ENCODE measurements around the gene PPP1R7. TPM values are rescaled to one million over a fixed set of nuclear protein-coding genes. Genes with fewer than 3 reads are reported as not detected.

Gene PPP1R7
- total RNA-seq, 1 experiment from 2014 or later, result 49.1 TPM

DNA sequence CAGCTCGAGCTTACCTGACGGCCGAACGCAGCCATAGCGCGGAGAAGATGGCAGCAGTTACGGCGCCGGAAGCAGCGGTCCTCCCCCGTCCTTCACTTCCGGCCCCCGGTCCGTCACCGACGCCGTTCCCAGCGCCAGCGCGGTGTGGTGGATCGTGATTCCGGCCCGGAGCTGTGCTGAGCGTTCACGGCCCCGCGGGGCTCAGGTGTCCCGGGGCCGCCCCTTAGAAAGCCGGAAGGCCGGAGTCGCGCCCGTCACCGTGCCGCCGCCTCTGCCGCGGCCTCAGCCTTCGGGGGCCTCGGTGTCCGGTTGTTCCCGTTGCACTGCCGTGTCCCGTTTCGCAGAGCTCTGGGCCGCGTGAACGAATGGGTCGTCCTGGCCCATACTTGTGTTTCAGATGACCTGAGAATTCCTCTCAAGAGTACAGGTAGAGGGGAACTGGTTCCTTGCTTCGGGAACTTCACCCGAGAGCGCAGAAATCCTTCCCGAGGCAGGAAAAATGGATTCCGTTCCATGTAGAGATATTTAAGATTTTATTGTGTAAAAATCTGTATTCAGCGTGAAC is 47.9 kb upstream of the PPP1R7 start, which contains the start of gene MTERF4:
TSS of gene MTERF4 (minus strand) at position 49 of the 565 bp plus-strand sequence. CDS start at position 35, 14 bp downstream.
- Mint-ChIP-seq H3K9me3 (no peaks in the 10 kb centered on the region), H3K27me3 (ENCODE audit: low read depth) (no peaks in the 10 kb centered on the region), H3K4me1 (peaks cover 5% of the 10 kb centered on the region), H3K36me3 (peaks cover 22% of the 10 kb centered on the region), H3K4me3 (peak within 1 kb of the TSS; percentile 95), H3K27ac (peak within 1 kb of the TSS; percentile 98)
- POLR2A ChIA-PET, result interaction anchor here (0.8 kb wide), 1 partner anchor 47 kb away, joined by 3 read pairs; the partner anchor contains the start of gene PASK
- CTCF ChIA-PET, result interaction anchor here (1.2 to 2.9 kb wide), 4 partner anchors 24 to 251 kb away, joined by 5 to 12 read pairs (median 5); no protein-coding TSS in a partner anchor
- DNase-seq (ENCODE audit: low spot score), result peak; percentile 89
- peak; percentile 97 for ATAC-seq
- TF ChIP-seq FOXP4 (CRISPR knock-in tag; IDR thresholded peaks at IDR 0.05), result peak; percentile 95
- no peak for TF ChIP-seq ZSCAN18 (CRISPR knock-in tag; IDR thresholded peaks at IDR 0.05)
- TF ChIP-seq JUN (CRISPR knock-in tag; IDR thresholded peaks at IDR 0.05), result no peak
- TF ChIP-seq RELA (CRISPR knock-in tag; IDR thresholded peaks at IDR 0.05; ENCODE audit: borderline replicate concordance), result 0 out of 2 replicates have a peak, but pooled peaks have one; percentile 55
- peak; percentile 91 for TF ChIP-seq SP1 (CRISPR knock-in tag; conservative IDR thresholded peaks at IDR 0.05)
- TF ChIP-seq NFYB (CRISPR knock-in tag; conservative IDR thresholded peaks at IDR 0.05; ENCODE audit: low read depth), result 0 out of 2 replicates have a peak, but pooled peaks have one; percentile 10
- no peak; the same call in none of the 2 replicates for TF ChIP-seq ZNF232 (CRISPR knock-in tag; IDR thresholded peaks at IDR 0.05)
- TF ChIP-seq E2F5 (CRISPR knock-in tag; IDR thresholded peaks at IDR 0.05), result peak; percentile 71; the same call in 1 of the 2 replicates
- peak; percentile 79 for TF ChIP-seq ZNF263 (CRISPR knock-in tag; IDR thresholded peaks at IDR 0.05; ENCODE audit: low read depth)
- TF ChIP-seq ETV6 (CRISPR knock-in tag; IDR thresholded peaks at IDR 0.05), result peak; percentile 86
- peak; percentile 29; the same call in 1 of the 2 replicates for TF ChIP-seq ZNF121 (CRISPR knock-in tag; IDR thresholded peaks at IDR 0.05)
- TF ChIP-seq, protein P1, sequence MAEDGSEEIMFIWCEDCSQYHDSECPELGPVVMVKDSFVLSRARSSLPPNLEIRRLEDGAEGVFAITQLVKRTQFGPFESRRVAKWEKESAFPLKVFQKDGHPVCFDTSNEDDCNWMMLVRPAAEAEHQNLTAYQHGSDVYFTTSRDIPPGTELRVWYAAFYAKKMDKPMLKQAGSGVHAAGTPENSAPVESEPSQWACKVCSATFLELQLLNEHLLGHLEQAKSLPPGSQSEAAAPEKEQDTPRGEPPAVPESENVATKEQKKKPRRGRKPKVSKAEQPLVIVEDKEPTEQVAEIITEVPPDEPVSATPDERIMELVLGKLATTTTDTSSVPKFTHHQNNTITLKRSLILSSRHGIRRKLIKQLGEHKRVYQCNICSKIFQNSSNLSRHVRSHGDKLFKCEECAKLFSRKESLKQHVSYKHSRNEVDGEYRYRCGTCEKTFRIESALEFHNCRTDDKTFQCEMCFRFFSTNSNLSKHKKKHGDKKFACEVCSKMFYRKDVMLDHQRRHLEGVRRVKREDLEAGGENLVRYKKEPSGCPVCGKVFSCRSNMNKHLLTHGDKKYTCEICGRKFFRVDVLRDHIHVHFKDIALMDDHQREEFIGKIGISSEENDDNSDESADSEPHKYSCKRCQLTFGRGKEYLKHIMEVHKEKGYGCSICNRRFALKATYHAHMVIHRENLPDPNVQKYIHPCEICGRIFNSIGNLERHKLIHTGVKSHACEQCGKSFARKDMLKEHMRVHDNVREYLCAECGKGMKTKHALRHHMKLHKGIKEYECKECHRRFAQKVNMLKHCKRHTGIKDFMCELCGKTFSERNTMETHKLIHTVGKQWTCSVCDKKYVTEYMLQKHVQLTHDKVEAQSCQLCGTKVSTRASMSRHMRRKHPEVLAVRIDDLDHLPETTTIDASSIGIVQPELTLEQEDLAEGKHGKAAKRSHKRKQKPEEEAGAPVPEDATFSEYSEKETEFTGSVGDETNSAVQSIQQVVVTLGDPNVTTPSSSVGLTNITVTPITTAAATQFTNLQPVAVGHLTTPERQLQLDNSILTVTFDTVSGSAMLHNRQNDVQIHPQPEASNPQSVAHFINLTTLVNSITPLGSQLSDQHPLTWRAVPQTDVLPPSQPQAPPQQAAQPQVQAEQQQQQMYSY (CRISPR knock-in tag; IDR thresholded peaks at IDR 0.05), result 0 out of 2 replicates have a peak, but pooled peaks have one; percentile 26
- peak; percentile 51; the same call in 1 of the 2 replicates for TF ChIP-seq PREB (CRISPR knock-in tag; IDR thresholded peaks at IDR 0.05; ENCODE audit: borderline replicate concordance)
- TF ChIP-seq TEAD4 (CRISPR knock-in tag; IDR thresholded peaks at IDR 0.05), result 0 out of 2 replicates have a peak, but pooled peaks have one; percentile 13
- TF ChIP-seq, protein P2, sequence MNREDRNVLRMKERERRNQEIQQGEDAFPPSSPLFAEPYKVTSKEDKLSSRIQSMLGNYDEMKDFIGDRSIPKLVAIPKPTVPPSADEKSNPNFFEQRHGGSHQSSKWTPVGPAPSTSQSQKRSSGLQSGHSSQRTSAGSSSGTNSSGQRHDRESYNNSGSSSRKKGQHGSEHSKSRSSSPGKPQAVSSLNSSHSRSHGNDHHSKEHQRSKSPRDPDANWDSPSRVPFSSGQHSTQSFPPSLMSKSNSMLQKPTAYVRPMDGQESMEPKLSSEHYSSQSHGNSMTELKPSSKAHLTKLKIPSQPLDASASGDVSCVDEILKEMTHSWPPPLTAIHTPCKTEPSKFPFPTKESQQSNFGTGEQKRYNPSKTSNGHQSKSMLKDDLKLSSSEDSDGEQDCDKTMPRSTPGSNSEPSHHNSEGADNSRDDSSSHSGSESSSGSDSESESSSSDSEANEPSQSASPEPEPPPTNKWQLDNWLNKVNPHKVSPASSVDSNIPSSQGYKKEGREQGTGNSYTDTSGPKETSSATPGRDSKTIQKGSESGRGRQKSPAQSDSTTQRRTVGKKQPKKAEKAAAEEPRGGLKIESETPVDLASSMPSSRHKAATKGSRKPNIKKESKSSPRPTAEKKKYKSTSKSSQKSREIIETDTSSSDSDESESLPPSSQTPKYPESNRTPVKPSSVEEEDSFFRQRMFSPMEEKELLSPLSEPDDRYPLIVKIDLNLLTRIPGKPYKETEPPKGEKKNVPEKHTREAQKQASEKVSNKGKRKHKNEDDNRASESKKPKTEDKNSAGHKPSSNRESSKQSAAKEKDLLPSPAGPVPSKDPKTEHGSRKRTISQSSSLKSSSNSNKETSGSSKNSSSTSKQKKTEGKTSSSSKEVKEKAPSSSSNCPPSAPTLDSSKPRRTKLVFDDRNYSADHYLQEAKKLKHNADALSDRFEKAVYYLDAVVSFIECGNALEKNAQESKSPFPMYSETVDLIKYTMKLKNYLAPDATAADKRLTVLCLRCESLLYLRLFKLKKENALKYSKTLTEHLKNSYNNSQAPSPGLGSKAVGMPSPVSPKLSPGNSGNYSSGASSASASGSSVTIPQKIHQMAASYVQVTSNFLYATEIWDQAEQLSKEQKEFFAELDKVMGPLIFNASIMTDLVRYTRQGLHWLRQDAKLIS (CRISPR knock-in tag; IDR thresholded peaks at IDR 0.05; ENCODE audit: borderline replicate concordance), result peak; percentile 48; the same call in 1 of the 2 replicates
- TF ChIP-seq, protein P3, sequence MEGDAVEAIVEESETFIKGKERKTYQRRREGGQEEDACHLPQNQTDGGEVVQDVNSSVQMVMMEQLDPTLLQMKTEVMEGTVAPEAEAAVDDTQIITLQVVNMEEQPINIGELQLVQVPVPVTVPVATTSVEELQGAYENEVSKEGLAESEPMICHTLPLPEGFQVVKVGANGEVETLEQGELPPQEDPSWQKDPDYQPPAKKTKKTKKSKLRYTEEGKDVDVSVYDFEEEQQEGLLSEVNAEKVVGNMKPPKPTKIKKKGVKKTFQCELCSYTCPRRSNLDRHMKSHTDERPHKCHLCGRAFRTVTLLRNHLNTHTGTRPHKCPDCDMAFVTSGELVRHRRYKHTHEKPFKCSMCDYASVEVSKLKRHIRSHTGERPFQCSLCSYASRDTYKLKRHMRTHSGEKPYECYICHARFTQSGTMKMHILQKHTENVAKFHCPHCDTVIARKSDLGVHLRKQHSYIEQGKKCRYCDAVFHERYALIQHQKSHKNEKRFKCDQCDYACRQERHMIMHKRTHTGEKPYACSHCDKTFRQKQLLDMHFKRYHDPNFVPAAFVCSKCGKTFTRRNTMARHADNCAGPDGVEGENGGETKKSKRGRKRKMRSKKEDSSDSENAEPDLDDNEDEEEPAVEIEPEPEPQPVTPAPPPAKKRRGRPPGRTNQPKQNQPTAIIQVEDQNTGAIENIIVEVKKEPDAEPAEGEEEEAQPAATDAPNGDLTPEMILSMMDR (IDR thresholded peaks at IDR 0.05), result no peak
- peak; percentile 56; the same call in 1 of the 2 replicates for TF ChIP-seq ESRRA (CRISPR knock-in tag; IDR thresholded peaks at IDR 0.05; ENCODE audit: borderline replicate concordance)
- 0 out of 2 replicates have a peak, but pooled peaks have one; percentile 6 for TF ChIP-seq ZNF423 (CRISPR knock-in tag; IDR thresholded peaks at IDR 0.05)
- peak; percentile 82 for TF ChIP-seq CREB1 (CRISPR knock-in tag; IDR thresholded peaks at IDR 0.05)
- TF ChIP-seq MLX (CRISPR knock-in tag; IDR thresholded peaks at IDR 0.05), result no peak
- peak; percentile 94 for TF ChIP-seq FOXK1 (CRISPR knock-in tag; IDR thresholded peaks at IDR 0.05)

All from WTC11 (cell line).